MM.1S (cell line): ENCODE measurements around the gene CELF4.

Experiments used
- DNase-seq: peaks from one replicate; pipeline ENCODE4 v3.0.0-alpha.2; 2015
- H2AFZ ChIP-seq: fragments of 300-600 bp; sonication (generic); 2 replicates; pipeline ENCODE4 v1.6.0; 2016; ENCODE audit warnings: antibody characterized with exemption, low read length
- H3F3A ChIP-seq: fragments of 300-600 bp; sonication (generic); 2 replicates; pipeline ENCODE4 v1.6.1; 2016; ENCODE audit warnings: mild to moderate bottlenecking, antibody characterized with exemption, low read length, moderate library complexity, mixed read lengths; ENCODE audit not compliant: insufficient read depth
- H3K27ac ChIP-seq: fragments of 300-600 bp; sonication (generic); 2 replicates; pipeline ENCODE4 v1.5.1; 2016; ENCODE audit warnings: mild to moderate bottlenecking, low read length
- H3K27me3 ChIP-seq: fragments of 300-600 bp; sonication (generic); replicated peaks from 2 replicates; pipeline ENCODE4 v1.6.0; 2016; ENCODE audit warnings: low read length; ENCODE audit not compliant: insufficient read depth
- H3K36me3 ChIP-seq: fragments of 300-600 bp; sonication (generic); replicated peaks from 2 replicates; pipeline ENCODE4 v1.6.1; 2016; ENCODE audit warnings: mild to moderate bottlenecking, low read length, mixed read lengths; ENCODE audit not compliant: insufficient read depth
- H3K4me1 ChIP-seq: fragments of 300-600 bp; sonication (generic); 2 replicates; pipeline ENCODE4 v1.6.1; 2016; ENCODE audit warnings: low read length, mixed read lengths
- H3K4me2 ChIP-seq: fragments of 300-600 bp; sonication (generic); 2 replicates; pipeline ENCODE4 v1.6.0; 2016; ENCODE audit warnings: low read depth, low read length
- H3K4me3 ChIP-seq: fragments of 300-600 bp; sonication (generic); 2 replicates; pipeline ENCODE4 v1.5.1; 2016; ENCODE audit warnings: low read length, mixed read lengths
- H3K79me2 ChIP-seq: fragments of 300-600 bp; sonication (generic); 2 replicates; pipeline ENCODE4 v1.6.1; 2016; ENCODE audit warnings: mixed run types, low read length, mixed read lengths
- H3K9ac ChIP-seq: fragments of 300-600 bp; sonication (generic); 2 replicates; pipeline ENCODE4 v1.6.1; 2016; ENCODE audit warnings: low read length, mixed read lengths
- H3K9me2 ChIP-seq: fragments of 300-600 bp; sonication (generic); replicated peaks from 2 replicates; pipeline ENCODE4 v1.6.1; 2016; ENCODE audit warnings: mild to moderate bottlenecking, low read length, mixed read lengths; ENCODE audit not compliant: insufficient read depth
- H3K9me3 ChIP-seq: fragments of 300-600 bp; sonication (generic); replicated peaks from 2 replicates; pipeline ENCODE4 v1.6.1; 2016; ENCODE audit warnings: mild to moderate bottlenecking, low read length, mixed read lengths; ENCODE audit not compliant: insufficient read depth
- H4K20me1 ChIP-seq: fragments of 300-600 bp; sonication (generic); 2 replicates; pipeline ENCODE4 v1.6.1; 2016; ENCODE audit warnings: mild to moderate bottlenecking, low read length, moderate library complexity, mixed read lengths; ENCODE audit not compliant: insufficient read depth
- EZH2 ChIP-seq: fragments of 300-600 bp; sonication (generic); optimal IDR thresholded peaks from 2 replicates; pipeline ENCODE3; 2017; ENCODE audit warnings: low read depth, mild to moderate bottlenecking, antibody characterized with exemption, low read length, mixed read lengths
- EZH2phosphoT487 ChIP-seq: fragments of 300-600 bp; sonication (generic); IDR thresholded peaks from 2 replicates; pipeline ENCODE4 v1.6.1; 2018; ENCODE audit warnings: antibody characterized with exemption, low read length
- TF ChIP-seq, protein P1 (sequence below): fragments of 300-600 bp; sonication (generic); IDR thresholded peaks from 2 replicates; pipeline ENCODE4 v1.5.1; 2016; ENCODE audit warnings: antibody characterized with exemption, low read length, mixed read lengths

Gene CELF4

DNA sequence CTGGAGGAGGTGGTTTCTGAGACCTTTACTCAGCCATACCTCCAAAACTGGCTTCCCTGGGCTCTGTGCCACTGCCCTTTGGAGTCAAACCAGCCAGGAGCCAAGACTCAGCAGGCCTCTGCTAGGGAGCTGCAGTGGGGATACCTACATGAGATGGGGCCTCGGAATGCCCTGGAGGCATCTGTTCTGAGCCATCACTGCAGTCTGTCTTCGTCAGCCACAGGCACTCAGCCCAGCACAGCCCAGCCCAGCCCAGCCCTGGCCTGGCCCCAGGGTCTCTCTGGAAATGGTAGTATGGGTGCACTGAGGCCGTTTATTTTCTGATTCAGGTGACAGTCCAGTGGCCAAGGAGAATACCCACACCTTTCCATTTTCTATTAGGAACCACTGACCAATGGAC is 209.8 kb downstream of the CELF4 start:
- Histone ChIP-seq H3K27me3 (no peaks in the 10 kb centered on the region), H4K20me1 (no peaks in the 10 kb centered on the region), H3K27ac (no peak overlapping the region), H3K79me2 (no peaks in the 10 kb centered on the region), H3K36me3 (no peaks in the 10 kb centered on the region), H3K4me3 (no peak overlapping the region), H3K4me2 (no peak overlapping the region), H3K9ac (no peak overlapping the region), H2AFZ (no peak overlapping the region), H3K9me2 (no peaks in the 10 kb centered on the region), H3K4me1 (no peaks in the 10 kb centered on the region), H3K9me3 (no peaks in the 10 kb centered on the region), H3F3A (no peaks in the 10 kb centered on the region)
- DNase-seq, result no peak
- TF ChIP-seq EZH2phosphoT487 (no peak), EZH2 (no peak)
- TF ChIP-seq, protein P1, sequence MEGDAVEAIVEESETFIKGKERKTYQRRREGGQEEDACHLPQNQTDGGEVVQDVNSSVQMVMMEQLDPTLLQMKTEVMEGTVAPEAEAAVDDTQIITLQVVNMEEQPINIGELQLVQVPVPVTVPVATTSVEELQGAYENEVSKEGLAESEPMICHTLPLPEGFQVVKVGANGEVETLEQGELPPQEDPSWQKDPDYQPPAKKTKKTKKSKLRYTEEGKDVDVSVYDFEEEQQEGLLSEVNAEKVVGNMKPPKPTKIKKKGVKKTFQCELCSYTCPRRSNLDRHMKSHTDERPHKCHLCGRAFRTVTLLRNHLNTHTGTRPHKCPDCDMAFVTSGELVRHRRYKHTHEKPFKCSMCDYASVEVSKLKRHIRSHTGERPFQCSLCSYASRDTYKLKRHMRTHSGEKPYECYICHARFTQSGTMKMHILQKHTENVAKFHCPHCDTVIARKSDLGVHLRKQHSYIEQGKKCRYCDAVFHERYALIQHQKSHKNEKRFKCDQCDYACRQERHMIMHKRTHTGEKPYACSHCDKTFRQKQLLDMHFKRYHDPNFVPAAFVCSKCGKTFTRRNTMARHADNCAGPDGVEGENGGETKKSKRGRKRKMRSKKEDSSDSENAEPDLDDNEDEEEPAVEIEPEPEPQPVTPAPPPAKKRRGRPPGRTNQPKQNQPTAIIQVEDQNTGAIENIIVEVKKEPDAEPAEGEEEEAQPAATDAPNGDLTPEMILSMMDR, result no peak

DNA sequence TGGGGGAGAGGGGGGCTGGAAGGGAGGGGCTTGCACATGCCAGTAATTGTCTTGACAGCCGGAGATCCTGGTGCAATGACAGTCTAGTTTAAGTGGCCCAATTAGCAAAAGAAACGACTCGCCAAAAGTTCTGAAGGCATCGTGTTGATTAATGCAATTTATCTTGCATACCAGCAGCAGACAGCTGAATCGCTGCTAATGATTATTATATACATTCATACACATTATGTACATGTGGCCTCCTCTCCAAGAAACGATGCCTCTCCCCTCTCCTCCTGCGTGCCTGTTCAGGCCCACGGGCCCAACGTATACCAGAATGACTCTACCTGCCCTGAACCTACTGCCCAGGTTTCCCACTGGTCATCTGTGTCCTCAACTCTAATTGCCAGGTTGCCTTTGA is 214.5 kb downstream of the CELF4 start:
- Histone ChIP-seq H3K4me3 (no peak overlapping the region), H3F3A (no peaks in the 10 kb centered on the region), H3K79me2 (no peaks in the 10 kb centered on the region), H3K9ac (no peak overlapping the region), H3K4me1 (no peaks in the 10 kb centered on the region), H2AFZ (no peak overlapping the region), H4K20me1 (no peaks in the 10 kb centered on the region), H3K36me3 (no peaks in the 10 kb centered on the region), H3K9me2 (no peaks in the 10 kb centered on the region), H3K27me3 (no peaks in the 10 kb centered on the region; the same call in 1 of the 2 replicates), H3K9me3 (no peaks in the 10 kb centered on the region), H3K27ac (no peak overlapping the region), H3K4me2 (no peak overlapping the region)
- no peak for DNase-seq
- TF ChIP-seq EZH2phosphoT487, result no peak
- TF ChIP-seq, protein P1, result no peak
- no peak for TF ChIP-seq EZH2

GRCh38 chr18:37348729-37349128 is 216.9 kb downstream of the CELF4 start:
- Histone ChIP-seq H3K36me3 (no peaks in the 10 kb centered on the region), H3K9me3 (no peaks in the 10 kb centered on the region), H2AFZ (no peak overlapping the region), H3K4me3 (no peak overlapping the region), H3K9ac (no peak overlapping the region), H3K4me2 (no peak overlapping the region), H3K27me3 (no peaks in the 10 kb centered on the region; the same call in 1 of the 2 replicates), H3K27ac (no peak overlapping the region), H3K9me2 (no peaks in the 10 kb centered on the region), H3F3A (no peaks in the 10 kb centered on the region), H4K20me1 (no peaks in the 10 kb centered on the region), H3K4me1 (no peaks in the 10 kb centered on the region), H3K79me2 (no peaks in the 10 kb centered on the region)
- DNase-seq, result no peak
- TF ChIP-seq EZH2 (no peak), EZH2phosphoT487 (no peak)
- TF ChIP-seq, protein P1, result no peak

DNA sequence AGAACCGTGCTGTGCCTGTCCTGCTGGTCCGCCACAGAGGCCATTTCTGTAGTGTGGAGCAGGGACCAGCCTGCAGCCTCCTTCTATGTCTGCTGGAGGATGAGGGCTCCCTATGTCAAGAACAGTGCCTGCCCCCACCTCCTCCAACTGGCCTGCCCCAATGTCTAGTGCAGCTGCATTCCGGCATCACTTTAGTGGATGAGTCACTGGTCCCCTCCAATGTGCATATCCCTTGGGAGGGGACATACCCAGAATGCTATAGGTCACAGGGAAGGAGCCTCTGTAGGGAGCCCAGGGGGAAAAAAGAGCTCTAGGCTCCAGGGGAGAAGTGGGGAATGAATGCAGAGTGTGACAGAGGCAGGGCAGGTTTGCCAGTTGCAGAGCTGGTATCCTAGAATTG is 219.6 kb downstream of the CELF4 start:
- Histone ChIP-seq H3K4me1 (no peaks in the 10 kb centered on the region), H3K4me3 (no peak overlapping the region), H3K79me2 (no peaks in the 10 kb centered on the region), H4K20me1 (no peaks in the 10 kb centered on the region), H3K4me2 (no peak overlapping the region), H3F3A (no peaks in the 10 kb centered on the region), H2AFZ (no peak overlapping the region), H3K27ac (no peak overlapping the region), H3K36me3 (no peaks in the 10 kb centered on the region), H3K9me2 (no peaks in the 10 kb centered on the region), H3K9ac (no peak overlapping the region), H3K9me3 (no peaks in the 10 kb centered on the region), H3K27me3 (no peaks in the 10 kb centered on the region; the same call in 1 of the 2 replicates)
- no peak for DNase-seq
- TF ChIP-seq EZH2, result no peak
- TF ChIP-seq, protein P1, result no peak
- no peak for TF ChIP-seq EZH2phosphoT487
